ENCODE results near the gene FAM240A.
"Not testable (repeated sequence)": the region's sequence is repeated elsewhere in the genome, so short reads cannot be mapped to it uniquely, and the experiment has no call there.

FAM240A gene

GRCh38 chr3:46612324-46612723 is at the start of gene FAM240A:
FAM240A (plus strand) TSS chr3:46612525; CDS start chr3:46612684, 159 bp downstream.
- H3K27me3 Mint-ChIP-seq: peaks cover 18 to 20% of the 10 kb centered on the region in 2 donors
- DNase-seq (no peak), ATAC-seq (replicated peaks) (no peak)
- H3K36me3 Mint-ChIP-seq: no peaks in the 10 kb centered on the region
- no peaks in the 10 kb centered on the region for H3K4me1 Mint-ChIP-seq
- no peak within 1 kb of the TSS for H3K4me3 Mint-ChIP-seq
- H3K27ac Mint-ChIP-seq: no peak within 1 kb of the TSS
- no peaks in the 10 kb centered on the region for H3K9me3 Mint-ChIP-seq

GRCh38 chr3:46564190-46565021 is 47.9 kb upstream of the FAM240A start:
- peaks cover 8 to 15% of the 10 kb centered on the region in 2 donors for H3K4me1 Mint-ChIP-seq
- H3K9me3 Mint-ChIP-seq: no peaks in the 10 kb centered on the region
- no peak overlapping the region for H3K4me3 Mint-ChIP-seq
- no peak overlapping the region for H3K27ac Mint-ChIP-seq
- peaks cover 0 to 6% of the 10 kb centered on the region in 2 donors for H3K36me3 Mint-ChIP-seq
- DNase-seq (no peak), ATAC-seq (replicated peaks) (no peak)
- H3K27me3 Mint-ChIP-seq: peaks cover 42 to 68% of the 10 kb centered on the region in 2 donors

GRCh38 chr3:46565077-46565476 is 47.2 kb upstream of the FAM240A start:
- Mint-ChIP-seq H3K4me1 (peaks cover 8 to 15% of the 10 kb centered on the region in 2 donors), H3K27me3 (peaks cover 42 to 65% of the 10 kb centered on the region in 2 donors), H3K27ac (no peak overlapping the region)

GRCh38 chr3:46565607-46566039 is 46.7 kb upstream of the FAM240A start:
- Mint-ChIP-seq H3K27ac (no peak overlapping the region), H3K4me1 (peaks cover 8 to 15% of the 10 kb centered on the region in 2 donors), H3K36me3 (peaks cover 0 to 6% of the 10 kb centered on the region in 2 donors), H3K9me3 (peaks cover 0 to 3% of the 10 kb centered on the region in 2 donors), H3K4me3 (peak overlapping the region; percentile 69 to 76), H3K27me3 (peaks cover 42 to 59% of the 10 kb centered on the region in 2 donors)
- ATAC-seq (replicated peaks) (peak; percentile 29 to 48), DNase-seq (no peak)

More at GRCh38 chr3:46565077-46565476, 47.2 kb upstream of the FAM240A start:
- no peaks in the 10 kb centered on the region for H3K9me3 Mint-ChIP-seq
- peak overlapping the region; percentile 69 to 76 for H3K4me3 Mint-ChIP-seq
- DNase-seq: no peak
- ATAC-seq (replicated peaks): no peak
- peaks cover 0 to 6% of the 10 kb centered on the region in 2 donors for H3K36me3 Mint-ChIP-seq

GRCh38 chr3:46566040-46566641 is 46.2 kb upstream of the FAM240A start, which contains the start of gene LRRC2:
LRRC2 (minus strand) TSS chr3:46566302; CDS start chr3:46551591, 14,711 bp downstream.
- Mint-ChIP-seq H3K4me1 (peaks cover 8 to 15% of the 10 kb centered on the region in 2 donors), H3K36me3 (peaks cover 0 to 6% of the 10 kb centered on the region in 2 donors), H3K4me3 (peak within 1 kb of the TSS; percentile 69 to 76), H3K27me3 (peaks cover 42 to 54% of the 10 kb centered on the region in 2 donors), H3K27ac (no peak within 1 kb of the TSS), H3K9me3 (peaks cover 0 to 3% of the 10 kb centered on the region in 2 donors)
- ATAC-seq (replicated peaks): peak; percentile 65 to 72
- no peak for DNase-seq

GRCh38 chr3:46571684-46572083 is 40.6 kb upstream of the FAM240A start:
- H3K36me3 Mint-ChIP-seq: no peaks in the 10 kb centered on the region
- ATAC-seq (replicated peaks) (no peak), DNase-seq (no peak)
- no peak overlapping the region for H3K27ac Mint-ChIP-seq
- H3K27me3 Mint-ChIP-seq: peaks cover 15 to 41% of the 10 kb centered on the region in 2 donors
- no peaks in the 10 kb centered on the region for H3K4me1 Mint-ChIP-seq
- H3K4me3 Mint-ChIP-seq: no peak overlapping the region
- peaks cover 0 to 4% of the 10 kb centered on the region in 2 donors for H3K9me3 Mint-ChIP-seq

- ATAC-seq (replicated peaks) (no peak), DNase-seq (no peak)
- H3K9me3 Mint-ChIP-seq: peaks cover 0 to 4% of the 10 kb centered on the region in 2 donors
- H3K27me3 Mint-ChIP-seq: peaks cover 8 to 40% of the 10 kb centered on the region in 2 donors
- H3K27ac Mint-ChIP-seq: no peak overlapping the region
- H3K4me1 Mint-ChIP-seq: peaks cover 1 to 6% of the 10 kb centered on the region in 2 donors
- H3K4me3 Mint-ChIP-seq: no peak overlapping the region
- no peaks in the 10 kb centered on the region for H3K36me3 Mint-ChIP-seq
Observed at GRCh38 chr3:46573701-46574100, 38.6 kb upstream of the FAM240A start.

GRCh38 chr3:46574243-46574646 is 38.1 kb upstream of the FAM240A start:
- ATAC-seq (replicated peaks) (no peak), DNase-seq (no peak)
- H3K36me3 Mint-ChIP-seq: no peaks in the 10 kb centered on the region
- H3K4me1 Mint-ChIP-seq: peaks cover 1 to 6% of the 10 kb centered on the region in 2 donors
- peaks cover 0 to 4% of the 10 kb centered on the region in 2 donors for H3K9me3 Mint-ChIP-seq
- H3K27ac Mint-ChIP-seq: no peak overlapping the region
- peaks cover 8 to 40% of the 10 kb centered on the region in 2 donors for H3K27me3 Mint-ChIP-seq
- no peak overlapping the region for H3K4me3 Mint-ChIP-seq

- Mint-ChIP-seq H3K27ac (no peak overlapping the region), H3K27me3 (peaks cover 8 to 40% of the 10 kb centered on the region in 2 donors), H3K4me1 (peaks cover 1 to 6% of the 10 kb centered on the region in 2 donors), H3K36me3 (no peaks in the 10 kb centered on the region), H3K4me3 (no peak overlapping the region), H3K9me3 (peaks cover 0 to 4% of the 10 kb centered on the region in 2 donors)
- ATAC-seq (replicated peaks) (no peak), DNase-seq (no peak)
Observed at GRCh38 chr3:46574881-46575576, 37.3 kb upstream of the FAM240A start.

GRCh38 chr3:46575577-46576222 is 36.6 kb upstream of the FAM240A start:
- ATAC-seq (replicated peaks): no peak
- Mint-ChIP-seq H3K4me3 (no peak overlapping the region), H3K4me1 (peaks cover 1 to 6% of the 10 kb centered on the region in 2 donors), H3K27me3 (peaks cover 8 to 40% of the 10 kb centered on the region in 2 donors), H3K27ac (no peak overlapping the region), H3K9me3 (peaks cover 0 to 1% of the 10 kb centered on the region in 2 donors), H3K36me3 (no peaks in the 10 kb centered on the region)
- DNase-seq: no peak

GRCh38 chr3:46576386-46576785 is 35.9 kb upstream of the FAM240A start:
- no peak for ATAC-seq (replicated peaks)
- H3K27me3 Mint-ChIP-seq: peaks cover 8 to 40% of the 10 kb centered on the region in 2 donors
- H3K27ac Mint-ChIP-seq: no peak overlapping the region
- no peak for DNase-seq
- no peaks in the 10 kb centered on the region for H3K36me3 Mint-ChIP-seq
- H3K9me3 Mint-ChIP-seq: peaks cover 0 to 1% of the 10 kb centered on the region in 2 donors
- H3K4me1 Mint-ChIP-seq: peaks cover 1 to 6% of the 10 kb centered on the region in 2 donors
- no peak overlapping the region for H3K4me3 Mint-ChIP-seq

- Mint-ChIP-seq H3K36me3 (no peaks in the 10 kb centered on the region), H3K27me3 (peaks cover 8 to 40% of the 10 kb centered on the region in 2 donors), H3K9me3 (no peaks in the 10 kb centered on the region), H3K27ac (no peak overlapping the region), H3K4me3 (no peak overlapping the region), H3K4me1 (peaks cover 1 to 6% of the 10 kb centered on the region in 2 donors)
- DNase-seq (no peak), ATAC-seq (replicated peaks) (no peak)
Observed at GRCh38 chr3:46576879-46577278, 35.4 kb upstream of the FAM240A start.

GRCh38 chr3:46577580-46578249 is 34.6 kb upstream of the FAM240A start:
- H3K27ac Mint-ChIP-seq; H3K4me1 Mint-ChIP-seq; H3K4me3 Mint-ChIP-seq; DNase-seq; H3K36me3 Mint-ChIP-seq; H3K9me3 Mint-ChIP-seq; ATAC-seq (replicated peaks): not testable (repeated sequence)
- H3K27me3 Mint-ChIP-seq: peaks cover 8 to 39% of the 10 kb centered on the region in 2 donors

Data from stimulated activated naive B cell treated with anti-CD40 and anti-IgM and Interleukin-4, amounts not matched to agents 10 μg/mL and 1 μg/mL and 100 μg/mL, for 72 hours (primary cell).